ENCODE data around the gene SMCO3.

The SMCO3 gene

DNA sequence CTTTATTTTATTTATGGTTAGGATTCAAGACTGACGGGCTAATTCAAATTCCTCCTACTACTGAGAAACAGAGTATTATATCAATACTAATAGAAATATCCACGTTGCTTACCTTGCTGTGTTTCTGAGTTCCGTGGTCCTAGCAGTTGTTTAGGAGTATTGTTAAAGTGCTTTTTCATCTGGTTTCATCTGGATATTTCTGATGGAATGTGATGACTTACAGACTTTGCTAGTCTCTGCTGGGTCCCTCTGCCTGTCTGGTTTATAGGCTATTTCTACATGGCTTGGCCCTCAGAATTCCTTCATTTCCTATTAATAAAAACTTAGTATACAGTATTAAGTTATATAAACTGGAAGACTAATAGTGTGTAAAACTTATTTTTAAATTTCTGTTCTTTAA, at the start of gene SMCO3:
TSS of gene SMCO3 (minus strand) at position 169 of the 400 bp plus-strand sequence. CDS start 7,502 bp downstream, outside the sequence.
- DNase-seq: no peak

DNA sequence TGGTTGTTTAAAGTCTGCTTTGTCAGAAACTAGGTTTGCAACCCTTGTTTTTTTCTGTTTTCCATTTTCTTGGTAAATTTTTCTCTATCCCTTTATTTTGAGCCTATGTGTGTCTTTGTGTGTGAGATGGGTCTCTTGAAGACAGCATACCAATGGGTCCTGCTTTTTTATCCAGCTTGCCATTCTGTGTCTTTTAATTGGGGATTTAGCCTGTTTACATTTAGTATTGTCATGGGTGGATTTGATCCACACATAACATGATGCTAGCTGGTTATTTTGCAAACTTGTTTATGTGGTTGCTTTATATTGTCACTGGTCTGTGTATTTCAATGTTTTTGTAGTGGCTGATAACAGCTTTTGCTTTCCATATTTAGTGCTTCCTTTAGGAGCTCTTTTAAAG, 46.5 kb upstream of the SMCO3 start:
- DNase-seq: no peak

DNA sequence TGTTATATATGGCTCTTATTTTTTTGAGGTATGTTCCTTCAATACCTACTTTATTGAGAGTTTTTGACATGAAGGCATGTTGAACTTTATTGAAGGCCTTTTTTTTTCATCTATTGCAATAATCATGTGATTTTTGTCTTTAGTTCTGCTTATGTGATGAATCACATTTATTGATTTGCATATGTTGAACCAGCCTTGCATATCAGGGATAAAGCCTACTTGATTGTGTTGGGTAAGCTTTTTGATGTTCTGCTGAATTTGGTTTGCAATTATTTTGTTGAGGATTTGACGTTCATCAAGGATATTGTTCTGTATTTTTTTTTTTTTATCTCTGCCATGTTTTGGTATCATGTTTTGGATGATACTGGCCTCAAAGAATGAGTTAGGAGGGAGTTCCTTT, 44.5 kb upstream of the SMCO3 start:
- DNase-seq: no peak

DNA sequence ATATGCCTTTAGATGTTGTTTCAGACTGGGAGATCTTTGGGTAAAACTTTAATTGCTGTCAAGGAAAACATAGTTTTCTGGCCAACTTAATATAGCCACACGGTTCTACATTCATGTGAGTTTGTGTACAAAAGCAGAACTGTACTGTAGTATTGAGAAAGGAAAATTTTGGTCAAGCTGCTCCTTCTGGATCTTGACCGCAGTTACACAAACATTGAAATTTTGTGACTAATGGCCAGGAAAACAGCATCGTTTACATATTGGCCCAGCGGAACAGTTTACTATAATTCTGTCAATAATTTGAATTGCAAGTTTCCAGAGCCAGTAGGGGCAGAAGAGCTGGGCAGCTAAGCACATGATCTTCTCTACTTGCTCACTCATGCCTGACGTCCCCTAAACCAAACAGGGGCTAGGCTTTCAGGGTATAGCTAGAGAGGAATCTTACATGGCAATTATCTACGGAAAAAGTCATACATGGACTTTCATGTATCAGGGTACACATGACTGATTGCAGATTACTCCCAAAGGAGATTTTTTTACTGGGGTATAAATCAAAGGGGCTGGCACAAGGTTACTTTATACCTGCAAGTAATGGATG, 40.7 kb upstream of the SMCO3 start:
- no peak for DNase-seq

DNA sequence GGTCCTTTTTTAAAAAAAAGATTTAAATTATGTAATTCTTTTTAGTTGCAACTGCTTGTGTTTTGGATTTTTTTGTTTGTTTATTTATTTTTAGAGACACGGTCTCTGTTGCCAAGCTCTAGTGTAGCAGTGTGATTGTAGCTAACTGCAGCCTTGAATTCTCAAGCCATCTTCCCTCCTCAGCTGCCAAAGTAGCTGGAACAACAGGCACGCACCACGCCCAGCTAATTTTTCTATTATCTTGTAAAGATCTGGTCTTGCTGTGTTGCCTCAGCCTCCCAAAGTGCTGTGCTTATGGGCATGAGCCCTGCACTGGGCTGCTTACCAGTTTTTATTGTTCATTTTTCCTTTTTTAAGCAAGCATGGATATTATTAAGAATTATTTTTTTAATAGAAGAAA, 40.0 kb upstream of the SMCO3 start:
- no peak for DNase-seq

DNA sequence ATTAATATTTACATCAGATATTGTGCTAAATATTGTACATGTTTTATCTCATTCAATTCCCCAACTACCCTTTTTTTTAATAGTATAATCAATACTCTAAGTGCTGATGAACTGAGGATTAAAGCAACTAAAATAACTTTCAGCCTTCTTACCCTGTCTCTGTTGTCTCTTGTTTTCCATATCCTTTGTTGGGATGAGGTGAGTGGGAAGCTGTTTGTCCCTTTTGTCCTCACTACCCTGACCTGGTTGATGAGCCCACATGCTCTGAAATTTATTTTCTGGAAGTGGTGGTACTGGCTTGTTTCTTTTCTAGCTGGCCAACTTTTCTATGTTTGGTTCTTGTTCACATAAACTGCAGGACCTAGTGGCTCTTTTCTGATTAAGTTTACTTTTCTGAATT, 38.9 kb upstream of the SMCO3 start:
- no peak for DNase-seq

DNA sequence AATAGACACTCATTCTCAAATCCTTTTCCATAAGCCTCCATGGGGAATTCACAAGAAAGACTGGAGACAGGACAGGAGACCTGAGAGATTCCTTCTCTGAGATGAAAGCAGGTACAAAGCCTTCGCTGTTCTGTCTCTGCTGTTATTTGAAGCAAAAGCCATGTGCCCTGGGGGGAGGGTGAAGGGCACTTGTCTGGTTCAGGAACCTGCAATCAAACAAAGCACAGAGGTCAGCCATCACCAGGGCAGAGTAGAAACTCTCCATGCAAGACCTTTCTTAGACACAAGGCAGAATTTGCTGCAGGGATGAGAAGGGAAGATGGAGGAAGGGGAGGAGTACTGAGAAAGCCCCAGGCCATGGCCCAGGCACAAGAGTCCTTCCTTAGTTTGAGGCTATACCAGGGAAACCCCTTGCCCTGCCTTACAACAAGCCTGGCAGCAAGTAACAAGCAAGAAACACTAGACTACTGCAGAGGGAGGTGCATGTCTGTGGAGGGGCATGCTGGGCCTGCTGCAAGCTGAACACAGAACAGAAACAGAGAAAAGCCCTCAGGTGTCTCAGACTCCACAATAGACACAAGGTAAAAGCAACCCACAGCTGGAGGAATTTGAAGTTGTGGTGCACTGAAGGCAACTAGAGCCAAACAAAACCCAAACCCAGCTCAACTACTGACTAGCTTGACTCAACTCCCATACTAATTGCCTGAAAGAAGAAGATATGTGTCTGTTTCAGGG, 37.1 kb upstream of the SMCO3 start:
- no peak for DNase-seq

DNA sequence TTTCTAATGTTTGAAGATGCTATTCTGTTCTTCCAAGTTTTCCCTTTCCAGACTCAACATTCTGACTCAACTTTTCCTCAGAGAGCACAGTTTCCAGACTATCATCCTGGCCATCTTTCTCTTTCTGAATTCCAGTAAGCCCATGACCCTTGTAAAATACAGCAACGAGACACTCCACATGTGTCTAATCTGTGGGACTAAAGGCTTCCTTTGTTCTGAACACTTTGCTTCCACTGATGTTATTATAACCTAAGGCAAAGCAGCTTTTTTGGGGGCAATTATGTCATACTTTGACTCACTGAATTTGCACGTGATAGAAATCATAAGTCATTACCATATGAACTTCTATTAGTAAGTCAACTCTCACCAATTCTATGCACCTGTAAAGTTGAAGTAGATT, 35.7 kb upstream of the SMCO3 start:
- no peak for DNase-seq

DNA sequence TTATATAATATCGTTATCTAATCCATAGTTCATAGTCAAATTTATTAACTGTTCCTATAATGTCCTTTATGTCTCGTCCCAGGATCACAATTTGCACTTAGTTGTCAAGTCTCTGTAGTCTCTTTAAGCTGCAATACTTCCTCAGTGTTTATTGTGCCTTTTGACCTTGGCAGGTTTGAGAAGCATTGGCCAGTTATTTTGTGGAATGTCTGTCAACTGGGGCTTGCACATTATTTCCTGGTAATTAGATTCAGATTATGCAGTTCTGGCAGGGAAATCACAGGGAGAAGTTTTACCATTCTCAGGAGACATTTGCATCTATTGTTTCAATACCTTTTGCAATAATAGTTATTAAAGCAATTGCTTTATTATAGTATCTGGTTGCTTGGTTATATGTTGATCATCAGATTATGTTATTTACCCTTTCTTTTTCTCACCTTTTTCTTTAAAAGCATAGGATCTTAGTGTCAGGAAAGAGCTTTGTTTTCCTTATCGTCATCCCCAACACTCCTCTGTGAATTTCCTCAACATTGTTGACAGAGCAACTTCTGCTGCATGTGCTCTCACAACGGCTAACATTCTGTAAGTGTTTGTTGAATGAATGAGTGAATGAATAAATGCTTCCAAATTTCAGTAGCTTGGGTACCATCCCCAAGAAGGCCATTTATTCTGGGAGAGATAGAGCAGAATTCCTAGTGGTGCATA, 33.0 kb upstream of the SMCO3 start:
- DNase-seq: no peak

DNA sequence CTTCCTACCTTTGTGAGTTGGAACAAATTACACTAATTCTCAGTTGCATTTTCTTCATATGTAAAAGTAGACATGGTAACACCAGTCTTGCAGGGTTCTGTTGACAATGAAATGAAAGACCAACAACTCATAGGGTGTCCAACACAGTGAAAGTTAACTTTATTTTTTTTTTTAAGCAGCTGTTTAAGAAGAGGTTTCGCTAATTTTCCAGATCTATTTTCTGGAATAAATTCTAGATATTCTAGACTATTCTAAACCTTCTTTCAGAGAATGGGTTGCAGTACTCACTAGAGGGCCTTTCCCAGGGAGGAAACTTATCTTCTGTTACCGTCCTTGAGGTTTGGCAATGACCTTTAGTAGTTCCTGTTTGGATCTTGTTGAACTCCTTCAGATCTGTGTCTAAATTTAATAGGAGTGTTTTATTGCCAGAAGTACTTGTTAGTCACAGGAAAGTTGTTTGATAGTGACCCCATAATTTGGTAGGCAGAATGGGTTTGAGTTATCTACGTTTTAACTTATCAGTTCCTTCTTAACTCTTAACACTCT, 32.1 kb upstream of the SMCO3 start:
- no peak for DNase-seq

DNA sequence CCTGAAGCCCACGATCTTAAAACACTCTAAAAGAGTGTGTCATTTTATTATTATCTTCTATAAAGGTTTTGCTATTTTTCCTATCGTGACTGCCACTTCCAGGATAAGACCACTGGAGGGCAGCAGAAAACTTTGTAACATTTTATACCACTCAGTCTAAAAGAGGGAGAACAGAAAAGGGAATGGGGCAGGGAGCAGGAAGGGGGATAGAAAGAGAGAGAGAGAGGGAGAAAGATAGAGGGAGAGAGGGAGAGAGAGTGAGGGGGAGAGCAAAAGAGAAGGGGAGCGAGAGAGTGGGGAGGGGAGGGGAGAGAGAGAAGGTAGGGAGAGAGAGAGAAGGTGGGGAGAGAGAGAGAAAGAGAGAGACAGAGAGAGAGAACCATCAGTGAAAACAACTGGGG, 31.4 kb upstream of the SMCO3 start:
- DNase-seq: peak in 12 of 58 donors; percentile 0 to 51 (median 14)

DNA sequence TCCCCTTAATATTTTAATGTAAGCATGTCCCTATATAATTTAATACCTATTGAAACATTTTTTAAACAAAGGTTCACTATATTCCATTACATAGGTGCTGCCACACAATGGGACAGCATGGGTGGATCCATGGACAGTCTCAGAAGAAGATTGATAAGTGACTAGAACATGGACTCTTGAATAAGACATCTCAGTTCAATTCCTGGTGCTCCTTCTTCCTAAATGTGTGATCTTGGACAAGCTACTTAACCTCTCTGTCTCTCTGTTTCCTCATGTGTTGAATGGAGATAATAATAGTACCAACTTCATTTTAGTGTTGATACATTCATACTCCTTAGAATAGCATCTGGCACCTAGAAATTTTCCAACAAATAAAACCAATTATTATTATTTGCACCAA, 30.4 kb upstream of the SMCO3 start:
- no peak for DNase-seq

DNA sequence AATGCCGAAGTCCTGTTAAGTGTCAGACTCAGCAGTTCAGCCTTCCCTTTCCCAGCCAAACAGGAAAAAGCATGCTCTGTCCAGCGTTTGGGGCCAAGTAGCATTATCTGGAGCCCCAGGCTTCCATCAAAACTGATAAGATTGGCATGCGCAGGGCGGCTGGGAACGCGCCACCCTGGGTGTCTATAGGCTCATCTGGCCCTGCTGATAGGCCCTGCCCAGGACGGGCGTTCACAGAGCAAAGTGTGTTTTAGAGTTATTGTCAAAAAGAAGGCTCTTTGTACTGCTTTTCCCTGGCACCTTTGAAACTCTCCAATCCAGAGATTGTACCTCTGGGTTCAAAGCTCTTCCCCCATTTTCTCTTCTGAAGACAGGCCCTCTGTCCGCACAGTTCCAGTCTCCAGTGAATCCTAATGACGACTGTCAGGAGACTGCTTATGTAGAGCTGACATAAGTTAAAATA, 29.5 kb upstream of the SMCO3 start, which contains the start of gene ART4:
TSS of gene ART4 (minus strand) at position 102 of the 463 bp plus-strand sequence. CDS start 413 bp downstream, outside the sequence.
- no peak for DNase-seq

DNA sequence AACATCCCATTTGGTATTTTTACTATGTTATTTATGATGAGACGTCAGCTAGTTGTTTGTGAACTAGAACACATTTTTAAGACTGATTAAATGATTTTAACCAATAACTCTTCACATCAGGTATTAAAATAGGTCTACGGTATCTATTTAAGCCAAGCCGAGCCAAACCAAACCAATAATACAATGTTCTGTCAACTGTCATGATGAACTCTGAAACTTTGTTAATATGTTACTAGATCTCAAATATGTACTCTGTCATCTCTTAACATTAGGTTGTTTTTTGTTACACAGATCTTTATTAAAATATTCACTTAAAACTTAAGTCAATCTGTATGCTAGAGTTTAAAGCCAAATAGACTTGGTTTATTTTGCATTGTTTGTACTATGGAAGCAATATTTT, 28.3 kb upstream of the SMCO3 start:
- no peak for DNase-seq

DNA sequence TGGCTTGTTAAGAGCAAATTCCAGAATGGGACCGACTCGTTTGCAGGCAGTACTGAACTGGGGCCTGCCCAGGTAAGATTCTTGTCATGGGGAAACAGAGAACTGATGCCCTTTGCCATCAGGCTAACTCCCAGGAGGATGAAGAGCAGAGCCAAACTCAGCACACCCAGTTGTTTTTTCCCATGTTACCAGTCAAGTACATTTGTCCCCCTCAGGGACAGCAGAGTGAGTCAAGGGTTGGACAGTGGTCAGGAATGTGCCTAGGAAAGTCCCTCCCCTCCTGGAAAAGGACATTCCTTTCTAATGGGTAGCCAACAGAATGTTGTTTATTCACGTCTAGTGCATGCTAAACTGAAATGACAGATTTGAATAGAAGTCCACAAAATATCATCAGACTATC, 27.8 kb upstream of the SMCO3 start:
- no peak for DNase-seq

DNA sequence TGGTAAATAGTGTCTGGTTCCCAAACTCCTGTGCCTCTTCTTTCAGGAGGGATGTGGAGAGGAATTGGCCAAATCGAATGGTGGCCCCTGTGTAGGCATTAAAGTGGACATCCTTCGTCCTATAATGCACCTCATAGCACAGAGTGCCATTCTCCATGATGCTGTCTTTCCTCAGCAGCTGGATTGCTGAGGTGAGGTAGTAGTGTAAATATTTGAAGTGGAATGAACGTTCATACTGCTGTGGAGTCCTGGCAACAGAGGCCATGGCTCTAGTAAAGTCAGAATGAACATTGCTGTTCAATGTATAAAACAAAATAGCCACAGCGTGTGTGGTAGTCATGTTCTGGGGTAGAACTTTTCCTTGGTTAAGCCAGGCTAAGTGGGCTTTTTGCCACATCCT, 26.6 kb upstream of the SMCO3 start:
- no peak for DNase-seq

DNA sequence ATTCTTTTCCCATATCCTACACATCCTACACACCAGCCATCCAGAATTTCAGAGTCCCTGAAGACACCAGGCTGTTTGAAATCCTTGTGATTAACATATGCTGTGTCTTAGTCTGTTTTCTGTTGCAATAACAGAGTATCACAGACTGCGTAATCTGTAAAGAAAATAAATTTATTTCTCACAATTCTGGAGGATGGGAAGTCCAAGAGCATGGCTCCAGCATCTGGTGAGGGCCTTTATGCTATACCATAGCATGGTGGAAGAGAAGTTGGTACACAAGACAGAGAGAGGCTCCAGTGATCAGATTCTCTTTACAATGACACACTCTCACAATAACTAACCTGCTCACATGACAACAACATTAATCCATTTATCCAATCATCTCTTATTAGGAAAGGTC, 25.3 kb upstream of the SMCO3 start:
- no peak for DNase-seq

DNA sequence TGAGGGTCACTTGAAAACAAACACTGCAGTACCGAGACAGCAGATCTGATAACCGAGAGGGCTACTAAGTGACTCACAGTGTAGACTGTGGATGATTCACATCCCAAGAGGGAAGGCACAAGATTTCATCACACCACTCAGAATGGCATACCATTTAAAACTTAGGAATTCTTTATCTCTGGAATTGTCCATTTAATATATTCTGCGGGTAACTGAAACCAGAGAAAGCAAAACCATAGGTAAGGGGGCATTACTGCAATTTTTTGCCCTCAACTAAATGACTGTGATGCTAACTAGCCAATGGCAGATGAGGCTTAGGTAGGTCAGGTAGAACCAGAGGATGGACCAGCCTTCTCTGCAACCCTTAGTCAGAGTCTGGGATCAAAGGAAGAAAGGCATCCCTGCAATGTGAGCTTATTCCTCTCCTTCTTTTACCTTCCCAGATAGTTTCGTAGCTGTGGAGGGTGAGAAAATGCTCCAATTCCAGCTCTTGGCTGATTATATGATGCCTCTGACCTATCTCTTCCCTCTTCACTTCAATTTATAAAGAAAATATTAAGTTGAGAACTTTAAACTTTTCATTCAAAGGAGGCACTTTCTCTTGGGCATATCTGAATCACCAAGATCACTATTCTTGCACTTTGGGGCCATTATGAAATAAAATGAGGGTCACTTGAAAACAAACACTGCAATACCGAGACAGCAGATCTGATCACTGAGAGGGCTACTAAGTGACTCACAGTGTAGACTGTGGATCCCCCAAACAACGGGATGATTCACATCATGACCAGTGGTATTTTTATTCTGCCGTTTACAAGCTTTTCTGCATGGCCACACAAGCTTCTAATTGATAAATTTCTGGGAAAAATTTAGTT, 22.6 kb upstream of the SMCO3 start:
- no peak for DNase-seq

DNA sequence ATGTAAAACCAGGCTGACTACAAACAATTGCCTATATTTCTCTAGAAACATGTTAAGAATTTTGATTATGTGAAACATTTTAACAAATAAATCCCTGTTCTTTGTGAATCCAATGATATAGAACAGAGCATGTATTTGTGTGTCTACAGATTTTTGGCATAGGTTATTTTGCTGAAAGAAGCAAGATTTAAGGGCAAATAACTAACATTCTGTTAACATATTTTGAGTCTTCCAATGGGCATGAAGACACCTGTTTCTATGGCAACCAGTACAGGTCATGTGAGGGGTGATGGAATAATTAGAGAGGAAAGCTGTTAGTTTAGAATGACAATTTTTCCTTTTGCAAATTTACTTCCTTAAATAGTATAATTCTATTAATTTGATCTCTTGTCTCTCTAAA, 20.5 kb upstream of the SMCO3 start:
- DNase-seq: no peak

DNA sequence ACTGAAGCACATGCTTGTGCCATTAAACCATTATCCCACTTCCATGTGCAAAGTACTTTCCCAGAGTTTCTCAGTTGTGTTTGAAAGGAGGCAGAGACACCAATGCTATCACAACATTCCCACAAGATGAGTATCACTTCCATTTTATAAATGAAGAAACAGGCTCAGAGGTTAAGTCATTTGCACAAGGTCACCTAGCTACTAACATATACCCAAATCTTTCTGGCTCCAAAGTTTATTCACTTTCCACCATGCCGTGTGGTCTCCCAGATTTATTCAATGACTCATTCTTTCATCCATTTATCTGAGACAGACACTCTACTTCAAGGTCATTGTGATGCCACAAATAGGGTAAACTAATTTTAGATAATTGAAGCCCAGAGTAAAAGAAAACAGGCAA, 20.0 kb upstream of the SMCO3 start:
- DNase-seq: no peak

DNA sequence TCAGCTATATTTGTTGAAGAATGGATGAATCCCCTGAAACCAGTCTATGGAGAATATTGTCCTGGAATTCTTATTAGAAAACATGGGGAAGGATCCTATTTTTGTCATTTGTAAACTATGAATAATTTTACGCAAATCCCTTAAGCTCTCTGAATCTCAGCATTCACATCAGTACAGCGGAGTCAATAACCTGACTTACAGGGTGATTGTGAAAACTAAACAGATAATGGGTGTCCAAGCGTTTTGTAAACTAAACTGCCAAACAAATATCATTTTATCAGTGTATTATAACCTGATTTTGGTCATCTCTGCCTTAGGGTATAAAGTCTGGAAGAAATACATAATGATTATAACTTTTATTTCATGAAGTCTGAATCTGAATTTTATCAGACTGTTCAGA, 19.4 kb upstream of the SMCO3 start:
- no peak for DNase-seq
